H1 (cell line): ENCODE data around the gene PPM1M. TPM values are rescaled to one million over a fixed set of nuclear protein-coding genes. Genes with fewer than 3 reads are reported as not detected.

Experiments used
- CTCF ChIA-PET: fragments of 300-600 bp; sonication (Branson Sonifier 250); formaldehyde crosslinking; loops from one replicate; lab custom pipeline; 2021; ENCODE audit not compliant: partially characterized antibody; lab: Charles Lee
- POLR2A ChIA-PET: fragments of 300-600 bp; sonication (Branson Sonifier 250); formaldehyde crosslinking; loops from one replicate; lab custom pipeline; 2021; ENCODE audit warnings: inconsistent platforms; ENCODE audit not compliant: partially characterized antibody; lab: Charles Lee
- DNase-seq, 2 experiments: peaks; one replicate each; pipeline versions ENCODE4 v3.0.0 to v3.0.0-alpha.2; 2010 to 2022; ENCODE audit warnings: low spot score in 2 of 2, low read depth in 1 of 2, mixed read lengths in 1 of 2
- FAIRE-seq: peaks from 2 replicates; lab custom pipeline; 2011; peaks lifted over from hg19 to GRCh38; lab: Jason Lieb, UNC
- H2AFZ ChIP-seq: 2 replicates; pipeline ENCODE4 v1.8.1; 2012; ENCODE audit warnings: low read length, inconsistent platforms
- H2AK5ac ChIP-seq: 2 replicates; pipeline ENCODE4 v1.6.1; 2013; ENCODE audit warnings: low read depth, low read length
- H2BK120ac ChIP-seq: replicated peaks from 2 replicates; pipeline ENCODE3; 2013; ENCODE audit warnings: low read depth, low read length, inconsistent platforms
- H2BK12ac ChIP-seq: 2 replicates; pipeline ENCODE4 v1.6.1; 2013; ENCODE audit warnings: low read depth, low read length
- H2BK15ac ChIP-seq: 2 replicates; pipeline ENCODE4 v1.6.1; 2013; ENCODE audit warnings: low read length
- H2BK20ac ChIP-seq: 2 replicates; pipeline ENCODE4 v1.6.1; 2013; ENCODE audit warnings: low read length
- H2BK5ac ChIP-seq: 2 replicates; pipeline ENCODE4 v1.6.1; 2013; ENCODE audit warnings: low read depth, low read length
- H3K14ac ChIP-seq: 2 replicates; pipeline ENCODE4 v1.6.1; 2013; ENCODE audit warnings: inconsistent platforms; ENCODE audit not compliant: insufficient read length
- H3K18ac ChIP-seq: 2 replicates; pipeline ENCODE4 v1.6.1; 2013; ENCODE audit warnings: low read length; ENCODE audit errors: extremely low read depth
- H3K23ac ChIP-seq: 2 replicates; pipeline ENCODE4 v1.6.1; 2013; ENCODE audit warnings: inconsistent platforms; ENCODE audit not compliant: insufficient read length
- H3K23me2 ChIP-seq: 2 replicates; pipeline ENCODE4 v1.6.1; 2013; ENCODE audit warnings: low read depth, low read length
- H3K27ac ChIP-seq: 2 replicates; pipeline ENCODE4 v1.6.1; 2011; ENCODE audit warnings: low read depth, low read length, inconsistent platforms
- H3K27me3 ChIP-seq, 4 experiments: replicated peaks in 1 of 4; 1 replicate in 1 of 4; 2 replicates in 3 of 4; pipeline versions ENCODE4 v1.6.1 to v1.8.1; 2011 to 2013; ENCODE audit warnings: low read length in 3 of 4, mild to moderate bottlenecking in 3 of 4, inconsistent platforms in 2 of 4, mixed read lengths in 2 of 4, moderate library complexity in 1 of 4; ENCODE audit not compliant: control insufficient read depth in 3 of 4, insufficient read depth in 3 of 4; ENCODE audit errors: extremely low read depth in 1 of 4
- H3K36me3 ChIP-seq, 4 experiments: 2 replicates each; pipeline versions ENCODE4 v1.6.1 to v1.8.1; 2011 to 2013; ENCODE audit warnings: mild to moderate bottlenecking in 4 of 4, low read length in 3 of 4, moderate library complexity in 2 of 4, control low read depth in 1 of 4, inconsistent platforms in 1 of 4; ENCODE audit not compliant: insufficient read depth in 4 of 4, control insufficient read depth in 2 of 4
- H3K4ac ChIP-seq: replicated peaks from 2 replicates; pipeline ENCODE3; 2013; ENCODE audit warnings: low read length, low read depth, mixed read lengths, inconsistent platforms; ENCODE audit not compliant: insufficient read length
- H3K4me1 ChIP-seq, 4 experiments: replicated peaks in 1 of 4; 1 replicate in 1 of 4; 2 replicates in 3 of 4; pipeline versions ENCODE4 v1.6.1 to v1.8.1; 2011 to 2013; ENCODE audit warnings: low read length in 3 of 4, inconsistent platforms in 2 of 4, mixed read lengths in 1 of 4; ENCODE audit not compliant: insufficient read depth in 4 of 4, control insufficient read depth in 3 of 4
- H3K4me2 ChIP-seq, 2 experiments: 2 replicates each; pipeline versions ENCODE4 v1.6.1 to v1.8.1; 2011 to 2013; ENCODE audit warnings: low read depth in 2 of 2, low read length in 2 of 2, control low read depth in 1 of 2, inconsistent platforms in 1 of 2, mild to moderate bottlenecking in 1 of 2; ENCODE audit not compliant: insufficient read depth in 1 of 2
- H3K4me3 ChIP-seq, 4 experiments: fragments of 200-600, 300-600 bp in 1 of 4; sonication (generic), shearing (Covaris generic), sonication (Bioruptor Twin) in 1 of 4; 2 replicates each; pipeline versions ENCODE4 v1.5.1 to v1.8.1; 2011 to 2016; ENCODE audit warnings: low read length in 4 of 4, low read depth in 3 of 4, control low read depth in 2 of 4, inconsistent platforms in 2 of 4, mild to moderate bottlenecking in 2 of 4, mixed read lengths in 1 of 4, moderate library complexity in 1 of 4; ENCODE audit not compliant: insufficient read depth in 2 of 4; ENCODE audit errors: extremely low read depth in 1 of 4
- H3K56ac ChIP-seq: replicated peaks from 2 replicates; pipeline ENCODE3; 2013; ENCODE audit warnings: low read depth, mild to moderate bottlenecking, mixed read lengths, low read length, inconsistent platforms; ENCODE audit not compliant: insufficient read length
- H3K79me1 ChIP-seq: 2 replicates; pipeline ENCODE4 v1.6.1; 2013; ENCODE audit warnings: low read depth, low read length, control low read depth
- H3K79me2 ChIP-seq, 2 experiments: 2 replicates each; pipeline versions ENCODE4 v1.6.1 to v1.8.1; 2012 to 2013; ENCODE audit warnings: low read length in 2 of 2, mild to moderate bottlenecking in 2 of 2, inconsistent platforms in 1 of 2; ENCODE audit not compliant: insufficient read depth in 2 of 2, control insufficient read depth in 1 of 2
- H3K9ac ChIP-seq, 4 experiments: replicated peaks in 1 of 4; 1 replicate in 1 of 4; 2 replicates in 3 of 4; pipeline versions ENCODE4 v1.6.1 to v1.8.1; 2011 to 2013; ENCODE audit warnings: low read depth in 3 of 4, low read length in 3 of 4, control low read depth in 2 of 4, mild to moderate bottlenecking in 2 of 4, moderate library complexity in 2 of 4, inconsistent platforms in 1 of 4; ENCODE audit errors: extremely low read depth in 1 of 4
- H3K9me3 ChIP-seq, 2 experiments: 2 replicates each; pipeline versions ENCODE4 v1.6.1 to v1.8.1; 2012 to 2013; ENCODE audit warnings: mild to moderate bottlenecking in 2 of 2, moderate library complexity in 2 of 2, control low read depth in 1 of 2, inconsistent platforms in 1 of 2, low read depth in 1 of 2, low read length in 1 of 2, mixed read lengths in 1 of 2; ENCODE audit not compliant: insufficient read depth in 2 of 2
- H4K20me1 ChIP-seq, 2 experiments: replicated peaks in 1 of 2; 2 replicates each; pipeline versions ENCODE3 to v1.8.1; 2011 to 2013; ENCODE audit warnings: inconsistent platforms in 2 of 2, low read length in 2 of 2, mild to moderate bottlenecking in 1 of 2; ENCODE audit not compliant: insufficient read depth in 2 of 2, control insufficient read depth in 1 of 2
- H4K5ac ChIP-seq: 2 replicates; pipeline ENCODE4 v1.6.1; 2013; ENCODE audit warnings: low read length, low read depth, mixed read lengths, inconsistent platforms; ENCODE audit not compliant: insufficient read length
- H4K8ac ChIP-seq: 2 replicates; pipeline ENCODE4 v1.8.0; 2013; ENCODE audit warnings: mild to moderate bottlenecking, moderate library complexity, low read length, inconsistent platforms; ENCODE audit not compliant: insufficient read depth; ENCODE audit errors: extremely low read depth
- H4K91ac ChIP-seq: replicated peaks from 2 replicates; pipeline ENCODE3; 2013; ENCODE audit warnings: low read length, mixed read lengths, inconsistent platforms; ENCODE audit not compliant: insufficient read length
- ASH2L ChIP-seq: fragments of 200-600, 300-600 bp; sonication (generic); IDR thresholded peaks from one replicate; pipeline ENCODE4 v1.7.1; 2017; ENCODE audit warnings: low read length
- ATF3 ChIP-seq: IDR thresholded peaks from 2 replicates; pipeline ENCODE4 v1.6.1; 2011; ENCODE audit warnings: low read depth, mild to moderate bottlenecking, low read length; ENCODE audit not compliant: insufficient read depth
- BACH1 ChIP-seq: IDR thresholded peaks from 2 replicates; pipeline ENCODE4 v1.6.1; 2012; ENCODE audit warnings: low read length, improper control_type of control experiment
- E2F6 ChIP-seq: IDR thresholded peaks from 2 replicates; pipeline ENCODE4 v1.6.1; 2012; ENCODE audit warnings: inconsistent platforms
- EP300 ChIP-seq, 2 experiments: IDR thresholded peaks; 1 replicate in 1 of 2; 2 replicates in 1 of 2; pipeline ENCODE4 v1.6.1; 2011 to 2012; ENCODE audit warnings: low read depth in 2 of 2, low read length in 2 of 2, mild to moderate bottlenecking in 2 of 2, borderline replicate concordance in 1 of 2, inconsistent platforms in 1 of 2, moderate library complexity in 1 of 2
- KDM1A ChIP-seq: fragments of 200-600, 300-600 bp; sonication (generic); IDR thresholded peaks from 2 replicates; pipeline ENCODE4 v1.7.1; 2016; ENCODE audit warnings: mild to moderate bottlenecking, low read length, borderline replicate concordance
- MAFK ChIP-seq: IDR thresholded peaks from 2 replicates; pipeline ENCODE4 v1.6.1; 2012; ENCODE audit warnings: low read depth, mild to moderate bottlenecking, improper control_type of control experiment, low read length
- NANOG ChIP-seq: IDR thresholded peaks from 2 replicates; pipeline ENCODE4 v1.6.1; 2011; ENCODE audit warnings: low read length, low read depth, mild to moderate bottlenecking, inconsistent platforms; ENCODE audit not compliant: insufficient read depth, poor library complexity, severe bottlenecking
- POLR2A ChIP-seq, 2 experiments: IDR thresholded peaks; 1 replicate in 1 of 2; 2 replicates in 1 of 2; pipeline ENCODE4 v1.6.1; 2011; ENCODE audit warnings: low read depth in 2 of 2, low read length in 2 of 2, mild to moderate bottlenecking in 2 of 2; ENCODE audit errors: control extremely low read depth in 1 of 2
- POLR2AphosphoS5 ChIP-seq: IDR thresholded peaks from 2 replicates; pipeline ENCODE4 v1.6.1; 2011; ENCODE audit warnings: low read depth, low read length
- RAD21 ChIP-seq, 2 experiments: IDR thresholded peaks in 1 of 2; conservative IDR thresholded peaks in 1 of 2; 2 replicates each; pipeline ENCODE4 v1.6.1; 2011; ENCODE audit warnings: low read depth in 2 of 2, low read length in 2 of 2, improper control_type of control experiment in 1 of 2, inconsistent platforms in 1 of 2, mild to moderate bottlenecking in 1 of 2, moderate library complexity in 1 of 2
- TAF1 ChIP-seq: IDR thresholded peaks from 2 replicates; pipeline ENCODE4 v1.6.1; 2011; ENCODE audit warnings: mild to moderate bottlenecking, low read depth, low read length
- TCF12 ChIP-seq: IDR thresholded peaks from 2 replicates; pipeline ENCODE4 v1.6.1; 2011; ENCODE audit warnings: low read depth, mild to moderate bottlenecking, low read length
- WGBS, 2 experiments: shearing (Covaris generic) in 1 of 2; methylation state at CpG; one replicate each; pipeline versions ENCODE4 v1.1.6 to v1.1.7; 2013 to 2015; ENCODE audit warnings: low lambda C conversion rate in 2 of 2, mixed read lengths in 2 of 2, inconsistent platforms in 1 of 2, low coverage in 1 of 2, missing lambda C conversion rate in 1 of 2; ENCODE audit not compliant: insufficient replicate concordance in 2 of 2, insufficient coverage in 1 of 2, insufficient read length in 1 of 2; ENCODE audit errors: extremely low coverage in 1 of 2, missing lambda C conversion rate in 1 of 2; 5-methylcytosine and 5-hydroxymethylcytosine counted together
- polyA plus RNA-seq, 7 experiments: library from polyadenylated mRNA; depleted of rRNA in 3 of 7; stranded (reverse) in 5 of 7; unstranded in 2 of 7; fragments of >200 nt in 5 of 7; fragments of 200-250 nt in 2 of 7; gene quantifications; 1 replicate in 5 of 7; 2 replicates in 1 of 7; 4 replicates in 1 of 7; pipeline versions ENCODE4 v1.2.1 to v1.2.3, GENCODE V29; 2011 to 2013; ENCODE audit warnings: missing spikeins in 2 of 7, mixed read lengths in 2 of 7
- total RNA-seq: library from RNA; stranded (reverse); fragmentation: NEBNext Ultra II Directional; extraction: Animal tissue kit (Norgen Biotek cat#: 25700); gene quantifications from 2 replicates; pipeline ENCODE4 v1.2.1, GENCODE V29; 2021

PPM1M gene
- total and polyA plus RNA-seq, 2 of the 8 experiments (the other 6 are each of a cell fraction or from before 2014, with no cell fraction given) = 5.2 to 6.3 TPM

GRCh38 chr3:52268036-52268435, 22.5 kb downstream of the PPM1M start:
- H3K9ac ChIP-seq = no peak overlapping the region; a peak in 1 of 7 replicates
- no peak for FAIRE-seq
- 98% methylated on average over 7 of the region's 7 CpGs; no CpG with 5 or more reads in 1 of the 2 experiments for WGBS, 2 experiments
- no peak overlapping the region for H4K91ac ChIP-seq
- no peaks in the 10 kb centered on the region; the same call in 1 of the 2 replicates for H3K23me2 ChIP-seq
- no peak overlapping the region for H2BK12ac ChIP-seq
- H4K8ac ChIP-seq = no peak overlapping the region
- H3K18ac ChIP-seq = no peak overlapping the region
- no peak overlapping the region for H2BK5ac ChIP-seq
- H3K27ac ChIP-seq = no peak overlapping the region
- no peak overlapping the region for H3K23ac ChIP-seq
- no peaks in the 10 kb centered on the region for H3K4me1 ChIP-seq
- ChIA-PET CTCF (interaction anchor here (2.1 kb wide), 1 partner anchor 37 kb away, joined by 7 read pairs; no protein-coding TSS in a partner anchor), POLR2A (interaction anchor here (0.8 to 2.6 kb wide), 3 partner anchors 10 to 22 kb away, joined by 3 to 10 read pairs (median 5); partner anchors contain the start of genes PPM1M and WDR82)
- no peaks in the 10 kb centered on the region for H3K27me3 ChIP-seq
- no peak overlapping the region for H2BK120ac ChIP-seq
- H3K79me2 ChIP-seq = peaks cover 14 to 63% of the 10 kb centered on the region in 2 experiments
- H3K4me2 ChIP-seq = no peak overlapping the region
- no peaks in the 10 kb centered on the region for H3K9me3 ChIP-seq
- H2AK5ac ChIP-seq = no peak overlapping the region
- no peak overlapping the region for H3K14ac ChIP-seq
- no peak overlapping the region for H3K4ac ChIP-seq
- H4K5ac ChIP-seq = no peak overlapping the region
- H3K56ac ChIP-seq = no peak overlapping the region
- H3K79me1 ChIP-seq = peaks cover 8% of the 10 kb centered on the region
- no peak for DNase-seq
- no peak overlapping the region for H2BK15ac ChIP-seq
- H3K4me3 ChIP-seq = no peak overlapping the region
- H4K20me1 ChIP-seq = peaks cover 13 to 14% of the 10 kb centered on the region in 2 experiments
- no peak overlapping the region for H2AFZ ChIP-seq
- no peak overlapping the region for H2BK20ac ChIP-seq
- H3K36me3 ChIP-seq = peaks cover 23 to 70% (median 50%) of the 10 kb centered on the region in 4 experiments
- TF ChIP-seq E2F6 = no peak
- TF ChIP-seq ASH2L = no peak
- no peak for TF ChIP-seq EP300 (IDR thresholded peaks at IDR 0.05; ENCODE audit: borderline replicate concordance in 1 of 2, low read depth in 2 of 2, low read length in 2 of 2)
- TF ChIP-seq ATF3 = no peak
- TF ChIP-seq RAD21 (IDR thresholded peaks at IDR 0.05 in 1 of 2, conservative IDR thresholded peaks at IDR 0.05 in 1 of 2; ENCODE audit: low read depth in 2 of 2, low read length in 2 of 2) = no peak
- TF ChIP-seq POLR2A (IDR thresholded peaks at IDR 0.05; ENCODE audit: control extremely low read depth in 1 of 2, low read depth in 2 of 2, low read length in 2 of 2) = no peak
- TF ChIP-seq BACH1 = no peak
- TF ChIP-seq NANOG = no peak
- TF ChIP-seq KDM1A = no peak
- no peak for TF ChIP-seq MAFK
- no peak for TF ChIP-seq POLR2AphosphoS5
- no peak for TF ChIP-seq TCF12
- no peak for TF ChIP-seq TAF1
